GM23248 (cell line): ENCODE measurements around the gene KLHL12. TPM values are rescaled to one million over a fixed set of nuclear protein-coding genes. Genes with fewer than 3 reads are reported as not detected.
A peak's percentile ranks its signal among the peaks of the same experiment; 100 is the strongest.

Experiments
- DNase-seq: peaks from one replicate; pipeline ENCODE4 v3.0.0-alpha.2; 2015
- H2AFZ ChIP-seq: fragments of 200-600 bp; sonication (generic); 2 replicates; pipeline ENCODE4 v1.6.1; 2016; ENCODE audit warnings: antibody characterized with exemption
- H3F3A ChIP-seq: fragments of 200-600 bp; sonication (generic); 2 replicates; pipeline ENCODE4 v1.6.1; 2016; ENCODE audit warnings: mild to moderate bottlenecking, antibody characterized with exemption, mixed run types; ENCODE audit not compliant: insufficient read depth
- H3K27ac ChIP-seq: fragments of 200-600 bp; sonication (generic); 2 replicates; pipeline ENCODE4 v1.5.1; 2016; ENCODE audit warnings: mild to moderate bottlenecking
- H3K27me3 ChIP-seq: fragments of 200-600 bp; sonication (generic); replicated peaks from 2 replicates; pipeline ENCODE4 v1.6.1; 2016; ENCODE audit warnings: mild to moderate bottlenecking; ENCODE audit not compliant: insufficient read depth
- H3K36me3 ChIP-seq: fragments of 200-600 bp; sonication (generic); 2 replicates; pipeline ENCODE4 v1.6.1; 2016; ENCODE audit warnings: low read depth, mild to moderate bottlenecking
- H3K4me1 ChIP-seq: fragments of 200-600 bp; sonication (generic); 2 replicates; pipeline ENCODE4 v1.6.1; 2016; ENCODE audit warnings: mild to moderate bottlenecking; ENCODE audit not compliant: insufficient read depth
- H3K4me2 ChIP-seq: fragments of 200-600 bp; sonication (generic); one replicate; pipeline ENCODE4 v1.6.1; 2016; ENCODE audit warnings: mild to moderate bottlenecking; ENCODE audit not compliant: unreplicated experiment
- H3K4me3 ChIP-seq: fragments of 200-600 bp; sonication (generic); 2 replicates; pipeline ENCODE4 v1.5.1; 2016; ENCODE audit warnings: mild to moderate bottlenecking
- H3K79me2 ChIP-seq: fragments of 200-600 bp; sonication (generic); 2 replicates; pipeline ENCODE4 v1.6.1; 2016; ENCODE audit warnings: mild to moderate bottlenecking; ENCODE audit not compliant: insufficient read depth
- H3K9ac ChIP-seq: fragments of 200-600 bp; sonication (generic); 2 replicates; pipeline ENCODE4 v1.6.1; 2016; ENCODE audit warnings: mild to moderate bottlenecking
- H3K9me2 ChIP-seq: fragments of 200-600 bp; sonication (generic); 2 replicates; pipeline ENCODE4 v1.6.1; 2016; ENCODE audit warnings: mixed run types, mild to moderate bottlenecking, moderate library complexity; ENCODE audit not compliant: insufficient read depth
- H3K9me3 ChIP-seq: fragments of 200-600 bp; sonication (generic); one replicate; pipeline ENCODE4 v1.6.1; 2017; ENCODE audit warnings: low read depth
- H4K20me1 ChIP-seq: fragments of 200-600 bp; sonication (generic); 2 replicates; pipeline ENCODE4 v1.6.0; 2016; ENCODE audit not compliant: insufficient read depth
- EZH2 ChIP-seq: fragments of 200-600 bp; sonication (generic); IDR thresholded peaks from 2 replicates; pipeline ENCODE4 v1.6.1; 2018; ENCODE audit warnings: antibody characterized with exemption, mild to moderate bottlenecking; ENCODE audit not compliant: insufficient read depth, poor library complexity, severe bottlenecking
- EZH2phosphoT487 ChIP-seq: fragments of 200-600 bp; sonication (generic); IDR thresholded peaks from 2 replicates; pipeline ENCODE4 v1.6.1; 2018; ENCODE audit warnings: antibody characterized with exemption, moderate library complexity, mild to moderate bottlenecking, low read depth; ENCODE audit not compliant: insufficient read depth
- WGBS, 2 experiments: methylation state at CpG; one replicate each; pipeline ENCODE4 v1.1.6; 2015 to 2017; ENCODE audit warnings: low lambda C conversion rate in 2 of 2, low coverage in 1 of 2; ENCODE audit errors: missing lambda C conversion rate in 2 of 2; 5-methylcytosine and 5-hydroxymethylcytosine counted together
- in situ Hi-C: fragments of 300-500 bp; cut with MboI; formaldehyde crosslinking; loops from 2 replicates; pipeline ENCODE4 v1.15.0; 2020
- polyA plus RNA-seq: library from polyadenylated mRNA; unstranded; fragments of >200 nt; fragmentation: Nextera tagmentation; extraction: Ambion mirVana; gene quantifications from 2 replicates; pipeline ENCODE4 v1.2.1, GENCODE V29; 2016
- total RNA-seq: library from RNA; depleted of rRNA; stranded (reverse); fragments of >200 nt; shearing (Covaris generic); gene quantifications from 2 replicates; pipeline ENCODE4 v1.2.3, GENCODE V29; 2014

KLHL12 gene
- total and polyA plus RNA-seq, 2 experiments from 2014 or later: 20.8 to 22.0 TPM

- H3K4me2 ChIP-seq: no peak overlapping the region
- H3K4me1 ChIP-seq: peaks cover 6% of the 10 kb centered on the region; the same call in 1 of the 2 replicates
- H3K79me2 ChIP-seq: no peaks in the 10 kb centered on the region
- H3K36me3 ChIP-seq: no peaks in the 10 kb centered on the region
- H3K9ac ChIP-seq: no peak overlapping the region
- DNase-seq: peak; percentile 84
- H3K4me3 ChIP-seq: no peak overlapping the region
- no peak overlapping the region for H3K27ac ChIP-seq
- H4K20me1 ChIP-seq: no peaks in the 10 kb centered on the region
- in situ Hi-C loops: no loop called here
- WGBS, 2 experiments: 9 to 11% methylated on average over 5 of the region's 5 CpGs
- peak overlapping the region; percentile 100 for H2AFZ ChIP-seq
- TF ChIP-seq EZH2phosphoT487 (no peak), EZH2 (no peak)
- no peaks in the 10 kb centered on the region for H3K9me3 ChIP-seq
- peaks cover 16% of the 10 kb centered on the region for H3K27me3 ChIP-seq
- H3K9me2 ChIP-seq: no peaks in the 10 kb centered on the region
- no peaks in the 10 kb centered on the region for H3F3A ChIP-seq
Observed at GRCh38 chr1:202968895-202969295, 41.9 kb upstream of the KLHL12 start.

- peak overlapping the region; percentile 100 for H2AFZ ChIP-seq
- no peak overlapping the region for H3K9ac ChIP-seq
- in situ Hi-C loops: no loop called here
- H4K20me1 ChIP-seq: no peaks in the 10 kb centered on the region
- no peak for DNase-seq
- no peak for TF ChIP-seq EZH2
- no peak for TF ChIP-seq EZH2phosphoT487
- peaks cover 10% of the 10 kb centered on the region; the same call in 1 of the 2 replicates for H3K27me3 ChIP-seq
- no peak overlapping the region for H3K27ac ChIP-seq
- no peaks in the 10 kb centered on the region for H3K36me3 ChIP-seq
- H3K4me2 ChIP-seq: peak overlapping the region; percentile 97
- H3F3A ChIP-seq: no peaks in the 10 kb centered on the region
- H3K4me1 ChIP-seq: peaks cover 6% of the 10 kb centered on the region; the same call in 1 of the 2 replicates
- H3K4me3 ChIP-seq: peak overlapping the region; percentile 89; the same call in 1 of the 2 replicates
- H3K79me2 ChIP-seq: no peaks in the 10 kb centered on the region
- H3K9me3 ChIP-seq: no peaks in the 10 kb centered on the region
- 61 to 66% methylated on average over 3 of the region's 3 CpGs for WGBS, 2 experiments
- H3K9me2 ChIP-seq: no peaks in the 10 kb centered on the region
Observed at GRCh38 chr1:202968351-202968750, 41.3 kb upstream of the KLHL12 start.

DNA sequence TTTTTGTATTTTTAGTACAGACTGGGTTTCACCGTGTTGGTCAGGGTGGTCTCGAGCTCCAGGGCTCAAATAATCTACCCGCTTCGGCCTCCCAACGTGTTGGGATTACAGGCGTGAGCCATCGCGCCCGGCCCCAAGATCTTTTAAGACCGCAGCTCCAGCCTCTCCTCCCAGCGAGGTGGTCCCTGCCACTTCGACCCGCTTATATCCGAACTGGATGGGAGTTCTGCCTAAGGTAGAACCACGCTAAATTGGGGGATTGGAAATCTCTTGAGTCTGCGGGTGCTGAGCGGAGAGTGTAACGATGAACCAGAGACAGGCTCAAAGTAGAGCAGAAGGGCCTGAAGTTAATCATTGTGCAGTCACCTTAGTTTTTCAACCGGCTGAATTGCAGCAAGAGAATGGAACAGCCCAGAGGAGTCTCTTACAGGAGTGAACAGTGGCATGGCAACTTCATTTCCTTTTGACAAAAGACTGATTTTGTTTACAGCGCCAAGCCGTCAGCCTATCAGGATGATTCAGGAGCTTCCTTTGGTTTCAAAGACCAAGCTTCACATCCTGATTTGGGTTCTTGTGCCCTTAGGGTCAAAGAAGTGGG lies 40.7 kb upstream of the KLHL12 start:
- DNase-seq: peak; percentile 33
- no peaks in the 10 kb centered on the region for H4K20me1 ChIP-seq
- WGBS, 2 experiments: 8 to 9% methylated on average over 21 of the region's 21 CpGs
- H3K36me3 ChIP-seq: no peaks in the 10 kb centered on the region
- H3K9me2 ChIP-seq: no peaks in the 10 kb centered on the region
- peaks cover 5% of the 10 kb centered on the region; the same call in 1 of the 2 replicates for H3K27me3 ChIP-seq
- H3K9me3 ChIP-seq: no peaks in the 10 kb centered on the region
- H3K4me1 ChIP-seq: peaks cover 6% of the 10 kb centered on the region; the same call in 1 of the 2 replicates
- no peak for TF ChIP-seq EZH2
- no peak for TF ChIP-seq EZH2phosphoT487
- peak overlapping the region; percentile 100 for H2AFZ ChIP-seq
- H3K9ac ChIP-seq: peak overlapping the region; percentile 72
- H3F3A ChIP-seq: no peaks in the 10 kb centered on the region
- no peaks in the 10 kb centered on the region for H3K79me2 ChIP-seq
- H3K4me2 ChIP-seq: peak overlapping the region; percentile 97
- in situ Hi-C loops: no loop called here
- H3K27ac ChIP-seq: no peak overlapping the region
- H3K4me3 ChIP-seq: peak overlapping the region; percentile 89

GRCh38 chr1:202966006-202966898 lies 39.2 kb upstream of the KLHL12 start:
- Histone ChIP-seq H3K9me3 (no peaks in the 10 kb centered on the region), H3K4me1 (peaks cover 6% of the 10 kb centered on the region; the same call in 1 of the 2 replicates), H3K4me3 (peak overlapping the region; percentile 89), H3F3A (no peaks in the 10 kb centered on the region), H4K20me1 (no peaks in the 10 kb centered on the region), H2AFZ (peak overlapping the region; percentile 98), H3K9me2 (no peaks in the 10 kb centered on the region), H3K36me3 (no peaks in the 10 kb centered on the region), H3K27ac (no peak overlapping the region), H3K79me2 (no peaks in the 10 kb centered on the region), H3K27me3 (no peaks in the 10 kb centered on the region), H3K4me2 (peak overlapping the region; percentile 84), H3K9ac (peak overlapping the region; percentile 89)
- in situ Hi-C loops: no loop called here
- peak; percentile 27 for DNase-seq
- TF ChIP-seq EZH2: no peak
- no peak for TF ChIP-seq EZH2phosphoT487
- 31 to 34% methylated on average over 18 of the region's 18 CpGs for WGBS, 2 experiments
